HG02885 (cell line): ENCODE measurements around the gene SH3GL2.

Source experiments
- ATAC-seq: cut with Tn5 transposase; IDR thresholded peaks from one replicate; pipeline ENCODE4 v1.9.1; 2021; ENCODE audit warnings: mild to moderate bottlenecking; ENCODE audit not compliant: unreplicated experiment, poor library complexity

Gene SH3GL2

DNA sequence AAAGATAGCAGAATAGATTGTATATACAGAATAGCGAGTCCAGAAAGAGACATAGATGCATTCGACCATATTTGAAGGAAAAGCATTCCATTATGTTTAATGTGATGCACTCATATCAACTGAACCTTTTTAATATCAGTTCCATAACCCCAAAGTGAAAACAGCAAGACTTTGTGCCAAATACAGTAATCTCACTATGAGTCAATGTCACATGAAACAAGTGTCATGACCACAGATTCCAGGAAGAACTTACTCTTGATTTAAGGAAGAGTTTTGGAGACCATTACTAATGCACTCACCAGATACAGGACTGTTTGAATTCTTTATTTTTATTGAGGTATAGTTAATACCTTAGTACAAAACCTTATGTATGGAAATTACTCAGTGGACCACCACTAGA, 220.5 kb downstream of the SH3GL2 start:
- no peak for ATAC-seq

- no peak for ATAC-seq
Measured at GRCh38 chr9:17800418-17800817, 221.6 kb downstream of the SH3GL2 start.

- no peak for ATAC-seq
Measured at GRCh38 chr9:17802249-17802857, 223.5 kb downstream of the SH3GL2 start.

GRCh38 chr9:17807613-17808282, 228.9 kb downstream of the SH3GL2 start:
- ATAC-seq = no peak

DNA sequence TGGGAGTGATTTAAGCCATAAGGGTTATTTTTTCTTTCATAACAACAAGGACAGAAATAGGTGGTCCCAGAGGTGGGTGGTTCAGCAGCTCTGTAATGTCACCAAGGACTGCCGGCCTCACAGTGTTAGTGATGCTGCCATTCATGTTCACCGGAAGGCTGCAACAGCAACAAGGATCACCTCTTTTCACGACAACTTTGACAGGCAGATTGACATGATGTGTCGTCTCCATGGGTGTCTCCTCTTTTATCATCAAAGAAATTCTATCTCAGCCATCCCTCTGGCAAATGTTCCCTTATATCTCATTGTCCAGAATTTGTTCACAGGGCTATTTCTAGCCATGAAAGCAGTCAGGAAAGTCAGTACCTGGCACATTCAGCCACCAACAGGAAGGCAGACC, 231.5 kb downstream of the SH3GL2 start:
- ATAC-seq = no peak

GRCh38 chr9:17810728-17811571, 232.1 kb downstream of the SH3GL2 start:
- ATAC-seq = peak; percentile 72

DNA sequence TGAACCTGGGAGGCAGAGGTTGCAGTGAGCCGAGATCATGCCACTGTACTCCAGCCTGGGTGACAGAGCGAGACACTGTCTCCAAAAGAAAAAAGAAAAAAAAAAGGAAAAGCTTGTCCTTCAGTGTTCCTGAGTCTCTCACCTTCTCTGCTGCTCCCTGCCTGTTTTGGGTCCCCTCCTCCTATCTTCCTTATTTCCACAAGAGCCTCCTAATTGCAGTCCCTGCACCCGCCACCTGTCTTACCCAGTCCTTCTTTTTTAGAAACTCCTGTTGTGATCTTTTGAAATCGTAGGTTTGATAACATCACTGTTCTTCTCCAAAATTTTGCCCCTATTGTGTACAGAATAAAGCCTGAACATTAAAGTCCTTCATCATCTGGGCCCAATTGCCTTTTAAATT, 234.9 kb downstream of the SH3GL2 start:
- no peak for ATAC-seq

DNA sequence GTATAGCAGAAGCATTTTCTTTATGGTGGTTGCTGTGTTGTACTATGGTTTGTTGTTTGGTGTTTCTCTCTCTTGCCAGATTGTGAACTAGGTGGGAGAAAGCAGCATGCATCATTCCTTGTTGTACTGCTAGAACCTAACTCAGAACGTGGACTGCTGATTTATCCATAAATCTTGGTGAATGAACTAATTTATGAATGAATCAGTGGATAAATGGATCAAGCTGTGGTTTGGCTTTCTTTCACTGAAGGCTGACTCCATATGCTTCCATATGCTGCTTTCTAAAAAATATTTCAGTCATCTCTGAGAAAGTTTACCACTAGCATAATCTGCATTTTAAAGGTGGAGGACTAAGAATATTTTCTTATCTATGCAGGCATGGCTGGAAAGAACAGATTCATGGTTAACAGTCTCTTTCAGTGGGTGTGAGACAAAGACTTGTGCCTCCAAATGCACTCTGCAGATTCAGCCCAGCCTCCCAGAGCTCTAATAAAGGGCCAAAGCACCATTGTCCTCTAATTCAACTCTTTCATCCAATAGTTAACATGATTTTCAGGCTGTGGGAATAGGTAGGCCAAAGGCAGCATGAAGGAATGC, 237.7 kb downstream of the SH3GL2 start:
- no peak for ATAC-seq

DNA sequence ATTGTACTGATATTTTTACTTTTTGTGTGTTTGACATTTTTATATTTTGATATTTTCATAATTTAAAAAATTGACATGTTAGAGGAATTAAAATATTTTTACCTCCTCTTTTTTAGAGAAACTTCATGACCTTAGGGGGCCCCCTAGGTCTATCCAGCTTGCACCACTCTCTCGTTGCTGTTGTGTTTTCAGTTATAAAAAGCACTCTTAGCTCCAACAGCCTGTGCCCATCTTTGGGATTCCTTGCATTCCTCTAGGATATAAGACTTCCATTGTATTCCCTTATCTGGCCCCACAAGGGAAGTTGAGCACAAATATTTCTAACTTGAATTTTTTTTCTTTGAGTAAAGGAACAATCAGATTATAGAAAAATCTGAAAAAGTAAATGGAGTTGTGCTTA, 245.3 kb downstream of the SH3GL2 start:
- ATAC-seq = no peak

DNA sequence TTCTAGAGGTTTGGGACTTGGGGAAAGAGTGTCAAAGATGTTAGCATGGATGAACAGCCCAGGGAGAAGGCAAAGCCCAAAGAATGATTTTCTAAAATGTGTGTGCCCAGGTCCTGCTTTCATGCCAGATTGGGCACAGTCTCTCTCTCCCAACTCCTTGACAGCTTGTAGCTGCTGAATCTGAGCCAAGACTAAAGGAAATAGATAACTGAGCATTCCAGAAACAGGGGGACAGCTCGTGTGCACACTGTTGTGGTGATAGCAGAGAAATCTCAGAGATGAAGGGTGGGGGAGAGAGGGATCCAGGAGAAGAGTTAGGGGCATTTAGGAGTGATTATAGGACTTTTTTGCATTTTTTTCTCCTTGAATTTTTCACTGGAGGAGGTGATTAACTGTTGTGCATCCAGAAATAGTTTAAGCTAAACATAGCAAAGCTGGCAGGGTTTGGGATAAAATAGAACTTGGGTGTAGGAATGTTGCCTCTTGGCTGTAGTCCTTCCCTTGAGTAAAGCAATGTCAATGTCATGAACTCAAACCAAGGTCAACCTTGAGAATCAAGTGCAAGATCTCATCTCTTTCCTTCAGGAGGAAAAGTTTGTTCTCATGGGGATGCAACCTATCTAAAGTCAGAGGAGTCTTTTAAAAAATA, 245.9 kb downstream of the SH3GL2 start:
- ATAC-seq = no peak

- no peak for ATAC-seq
Measured at GRCh38 chr9:17825265-17825659, 246.4 kb downstream of the SH3GL2 start.

DNA sequence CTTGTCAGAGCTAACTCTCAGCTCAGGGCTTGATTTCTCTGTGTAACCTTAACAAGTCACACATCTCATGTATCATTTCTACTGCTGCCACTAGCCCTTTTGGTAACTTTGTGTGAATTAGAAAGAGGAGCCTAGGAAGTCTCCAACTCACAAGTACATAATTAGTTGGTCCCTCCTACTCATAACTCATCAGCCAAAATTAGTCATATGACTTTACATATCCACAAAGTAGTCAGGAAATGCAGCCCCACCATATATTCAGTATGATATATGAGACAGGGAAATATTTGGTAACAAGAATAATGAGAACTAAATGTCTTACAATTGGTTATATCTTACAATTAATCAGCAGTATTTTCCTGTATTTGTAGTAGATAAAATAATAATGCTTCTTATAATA, 250.2 kb downstream of the SH3GL2 start:
- ATAC-seq = no peak

DNA sequence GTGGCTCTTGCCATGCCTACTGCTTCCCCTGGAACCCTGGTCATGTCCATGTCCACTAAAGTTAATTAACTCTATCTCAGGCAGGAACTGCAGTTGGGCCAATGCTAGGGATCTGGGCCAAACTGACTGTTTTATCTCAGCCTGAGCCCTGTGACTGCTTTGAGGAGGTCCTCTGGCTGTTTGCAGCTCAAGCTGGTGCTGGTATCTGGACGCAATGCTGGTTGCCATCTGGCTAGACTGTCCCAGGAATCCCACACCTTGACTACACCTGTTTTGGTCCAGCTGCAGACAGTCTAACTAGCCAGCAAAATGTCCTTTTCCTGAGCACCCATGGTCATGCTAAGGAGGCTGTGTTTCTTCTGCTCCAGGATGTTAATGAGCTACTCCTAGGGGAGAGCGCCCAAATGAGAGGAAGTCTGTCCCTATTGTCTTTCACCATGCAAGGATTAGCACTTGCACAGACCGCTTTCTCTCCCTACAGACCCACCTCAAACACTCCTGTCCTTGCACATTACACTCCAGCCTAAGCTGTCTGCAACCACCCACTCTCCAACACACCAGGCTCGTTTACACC, 251.0 kb downstream of the SH3GL2 start:
- no peak for ATAC-seq

- no peak for ATAC-seq
Measured at GRCh38 chr9:17832812-17833211, 253.9 kb downstream of the SH3GL2 start.

- no peak for ATAC-seq
Measured at GRCh38 chr9:17833846-17834245, 255.0 kb downstream of the SH3GL2 start.

DNA sequence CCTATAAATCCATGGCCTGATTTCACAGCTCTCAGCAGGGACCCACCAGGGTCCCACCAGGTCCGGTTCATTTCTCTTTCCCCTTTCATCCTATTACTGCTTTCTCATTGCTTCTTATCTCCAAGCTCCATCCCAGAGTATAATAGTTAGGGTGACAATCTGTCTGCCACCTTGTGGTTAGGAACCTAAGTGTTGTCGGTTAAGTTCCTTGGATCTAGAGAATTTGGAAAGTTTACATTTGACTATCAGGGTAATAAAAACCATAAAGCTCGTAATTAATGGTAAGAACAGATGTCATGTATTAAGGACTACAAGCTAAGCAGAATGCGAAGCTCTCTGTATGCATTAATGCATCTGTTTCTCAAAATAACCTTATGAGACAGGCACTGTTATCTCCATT, 259.1 kb downstream of the SH3GL2 start:
- no peak for ATAC-seq

- ATAC-seq = no peak
Measured at GRCh38 chr9:17839776-17840175, 260.9 kb downstream of the SH3GL2 start.

- ATAC-seq = no peak
Measured at GRCh38 chr9:17843236-17843635, 264.4 kb downstream of the SH3GL2 start.
